Frontal cortex (tissue), 1 donor: ENCODE results near the gene SIRT5. TPM values are rescaled to one million over a fixed set of nuclear protein-coding genes. Genes with fewer than 3 reads are reported as not detected.

Source experiments
- total RNA-seq: library from RNA; depleted of rRNA; stranded (reverse); fragments of >200 nt; gene quantifications from one replicate; pipeline ENCODE4 v1.2.3, GENCODE V29; 2014

Gene SIRT5
- total RNA-seq, 1 donor from 2014 or later = 25.3 TPM

Other genes starting within 250 kb of the SIRT5 start
- 37.5 TPM for gene TBC1D7, start 246.1 kb upstream of the SIRT5 start, total RNA-seq
- gene GFOD1, start 87.0 kb upstream of the SIRT5 start, total RNA-seq = 32.2 TPM
- 46.5 TPM for gene NOL7, start 40.7 kb downstream of the SIRT5 start, total RNA-seq
- 91.3 TPM for gene RANBP9, start 137.2 kb downstream of the SIRT5 start, total RNA-seq
- gene MCUR1, start 240.0 kb downstream of the SIRT5 start, total RNA-seq = 25.3 TPM